Activated CD8-positive, alpha-beta memory T cell treated with anti-CD3 and anti-CD28 coated beads for 48 hours (primary cell): Measurements from ENCODE around the gene ETS1.

ENCODE experiments used
- DNase-seq, 3 experiments: peaks; one replicate each; pipeline ENCODE4 v3.0.0-alpha.2; 2020; ENCODE audit warnings: low read depth in 2 of 3, low spot score in 2 of 3

Gene ETS1

GRCh38 chr11:128572965-128573364, 14.4 kb downstream of the ETS1 start:
- DNase-seq = no peak

- no peak for DNase-seq
Observed at GRCh38 chr11:128570632-128571031, 16.7 kb downstream of the ETS1 start.

GRCh38 chr11:128569291-128569690, 18.1 kb downstream of the ETS1 start:
- DNase-seq = no peak

GRCh38 chr11:128568166-128568778, 19.1 kb downstream of the ETS1 start:
- no peak for DNase-seq

GRCh38 chr11:128567130-128567529, 20.2 kb downstream of the ETS1 start:
- no peak for DNase-seq

- DNase-seq = no peak
Observed at GRCh38 chr11:128565881-128566280, 21.5 kb downstream of the ETS1 start.

GRCh38 chr11:128564642-128565245, 22.6 kb downstream of the ETS1 start:
- no peak for DNase-seq

- DNase-seq = no peak
Observed at GRCh38 chr11:128563942-128564641, 23.3 kb downstream of the ETS1 start.

- DNase-seq = no peak
Observed at GRCh38 chr11:128563308-128563707, 24.1 kb downstream of the ETS1 start.

GRCh38 chr11:128559496-128560103, 27.8 kb downstream of the ETS1 start:
- no peak for DNase-seq

GRCh38 chr11:128555606-128556005, 31.8 kb downstream of the ETS1 start:
- DNase-seq = no peak

- no peak for DNase-seq
Observed at GRCh38 chr11:128553662-128554362, 33.5 kb downstream of the ETS1 start.

GRCh38 chr11:128552783-128553661, 34.3 kb downstream of the ETS1 start:
- DNase-seq = no peak

- DNase-seq = no peak
Observed at GRCh38 chr11:128551611-128552335, 35.6 kb downstream of the ETS1 start.

GRCh38 chr11:128551058-128551457, 36.3 kb downstream of the ETS1 start:
- no peak for DNase-seq

GRCh38 chr11:128550261-128550821, 37.0 kb downstream of the ETS1 start:
- no peak for DNase-seq

GRCh38 chr11:128549256-128549944, 38.0 kb downstream of the ETS1 start:
- DNase-seq = no peak

- no peak for DNase-seq
Observed at GRCh38 chr11:128548649-128549255, 38.6 kb downstream of the ETS1 start.
